Duodenal mucosa (tissue), 2 donors: ENCODE data around the gene OR2T8.

Experiments
- H3K27ac ChIP-seq: one replicate; pipeline ENCODE4 v1.7.0; 2013; ENCODE audit warnings: low read depth, low read length
- H3K27me3 ChIP-seq, 2 donors: one replicate each; pipeline ENCODE4 v1.7.0; 2013; ENCODE audit warnings: low read length in 2 of 2, control low read depth in 1 of 2; ENCODE audit not compliant: insufficient read depth in 2 of 2, control insufficient read depth in 1 of 2
- H3K36me3 ChIP-seq, 2 donors: one replicate each; pipeline ENCODE4 v1.7.0; 2013; ENCODE audit warnings: low read length in 2 of 2, control low read depth in 1 of 2; ENCODE audit not compliant: insufficient read depth in 2 of 2, control insufficient read depth in 1 of 2
- H3K4me1 ChIP-seq, 2 donors: one replicate each; pipeline ENCODE4 v1.7.0; 2013; ENCODE audit warnings: low read length in 2 of 2, control low read depth in 1 of 2; ENCODE audit not compliant: insufficient read depth in 2 of 2, control insufficient read depth in 1 of 2
- H3K4me3 ChIP-seq, 2 donors: one replicate each; pipeline ENCODE4 v1.7.0; 2013; ENCODE audit warnings: low read length in 2 of 2, low read depth in 1 of 2
- H3K9ac ChIP-seq, 2 donors: one replicate each; pipeline ENCODE4 v1.7.0; 2013; ENCODE audit warnings: low read length in 2 of 2, low read depth in 1 of 2
- H3K9me3 ChIP-seq, 2 donors: one replicate each; pipeline ENCODE4 v1.7.0; 2013; ENCODE audit warnings: low read length in 2 of 2, control low read depth in 1 of 2; ENCODE audit not compliant: control insufficient read depth in 1 of 2

OR2T8 gene

DNA sequence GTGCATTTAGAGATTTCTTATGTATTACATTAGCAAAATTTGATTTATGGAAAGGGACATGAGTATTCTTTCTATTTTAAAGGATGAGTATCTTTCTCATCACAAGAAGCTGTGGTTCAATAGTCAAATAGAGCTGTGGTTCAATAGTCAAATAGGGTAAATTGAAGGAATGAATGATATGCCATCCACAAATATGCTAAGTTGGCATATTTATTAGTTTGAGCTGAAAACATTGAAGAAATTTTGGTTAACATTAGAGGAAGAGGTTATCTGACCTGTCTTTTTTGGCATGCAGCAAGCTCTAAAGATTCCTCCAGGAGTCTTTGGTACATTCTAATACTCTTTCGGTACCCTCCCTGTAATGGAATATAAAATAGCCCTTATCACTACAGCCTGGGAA, 33.4 kb downstream of the OR2T8 start:
- Histone ChIP-seq H3K4me1 (no peaks in the 10 kb centered on the region), H3K4me3 (no peak overlapping the region), H3K36me3 (no peaks in the 10 kb centered on the region), H3K27me3 (no peaks in the 10 kb centered on the region), H3K27ac (no peak overlapping the region), H3K9me3 (no peaks in the 10 kb centered on the region), H3K9ac (no peak overlapping the region)

DNA sequence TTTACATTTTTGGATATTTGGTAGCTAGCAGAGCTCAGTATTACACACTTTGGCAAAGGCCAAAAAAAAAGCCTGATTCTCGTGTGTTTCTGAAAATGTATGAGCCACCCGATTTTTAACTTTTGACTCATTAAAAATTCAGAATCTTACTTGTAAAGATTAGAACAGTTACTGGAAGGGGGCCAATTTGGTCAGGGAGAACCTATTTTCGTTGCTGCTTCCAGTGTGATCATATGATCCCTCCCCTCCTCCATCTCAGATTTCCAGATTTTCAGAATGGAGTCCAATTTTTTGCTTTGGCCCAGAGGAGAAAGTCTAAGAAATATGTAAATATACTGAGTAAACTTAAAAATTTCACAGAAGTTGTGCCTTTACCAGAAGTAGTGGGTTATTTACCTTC, 41.7 kb downstream of the OR2T8 start:
- Histone ChIP-seq H3K36me3 (no peaks in the 10 kb centered on the region), H3K4me1 (no peaks in the 10 kb centered on the region), H3K9me3 (no peaks in the 10 kb centered on the region), H3K27ac (no peak overlapping the region), H3K9ac (no peak overlapping the region), H3K4me3 (no peak overlapping the region), H3K27me3 (no peaks in the 10 kb centered on the region)

GRCh38 chr1:247962911-247963588, 43.0 kb downstream of the OR2T8 start:
- H3K36me3 ChIP-seq, result no peaks in the 10 kb centered on the region
- no peak overlapping the region for H3K9ac ChIP-seq
- H3K27me3 ChIP-seq, result no peaks in the 10 kb centered on the region
- H3K9me3 ChIP-seq, result no peaks in the 10 kb centered on the region
- H3K27ac ChIP-seq, result no peak overlapping the region
- H3K4me1 ChIP-seq, result no peaks in the 10 kb centered on the region
- no peak overlapping the region for H3K4me3 ChIP-seq

GRCh38 chr1:247964933-247965332, 44.9 kb downstream of the OR2T8 start, which contains the start of gene OR2AK2:
Gene OR2AK2 (plus strand): TSS chr1:247965233. CDS start chr1:247965377, 144 bp downstream.
- Histone ChIP-seq H3K9ac (no peak within 1 kb of the TSS), H3K36me3 (no peaks in the 10 kb centered on the region), H3K4me3 (no peak within 1 kb of the TSS), H3K27ac (no peak within 1 kb of the TSS), H3K4me1 (no peaks in the 10 kb centered on the region), H3K9me3 (peaks cover 0 to 6% of the 10 kb centered on the region in 2 donors), H3K27me3 (no peaks in the 10 kb centered on the region)

DNA sequence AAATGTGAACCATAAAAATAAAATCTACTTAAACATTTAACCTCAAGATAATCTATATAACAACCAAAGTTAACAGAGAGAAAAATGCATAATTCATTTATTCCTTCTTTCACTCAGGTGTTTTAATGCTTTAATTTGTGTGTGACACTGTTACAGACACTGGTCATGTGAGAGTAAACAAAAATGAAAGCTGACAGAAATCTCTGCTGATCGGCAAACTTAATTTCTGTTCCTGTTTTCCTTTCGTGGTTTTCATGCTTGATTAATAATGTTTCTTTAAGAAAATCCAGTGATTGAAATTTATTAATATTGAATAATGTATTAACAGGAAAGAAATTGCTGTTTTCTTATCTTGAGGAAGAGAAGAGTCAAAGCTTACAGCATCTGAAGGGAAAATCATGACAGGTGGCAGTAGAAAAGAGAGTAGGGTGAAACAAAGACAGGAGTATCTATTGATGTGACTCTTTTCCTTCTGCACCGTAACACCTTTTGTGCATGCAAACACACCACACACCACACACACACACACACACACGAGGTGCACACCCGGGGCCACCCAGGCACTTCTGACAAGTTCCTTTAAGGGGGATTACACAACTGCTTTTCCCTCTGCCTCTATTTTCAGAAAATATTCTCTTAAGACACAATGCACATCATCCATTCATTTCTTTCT, 46.6 kb downstream of the OR2T8 start:
- no peaks in the 10 kb centered on the region for H3K4me1 ChIP-seq
- peaks cover 0 to 6% of the 10 kb centered on the region in 2 donors for H3K9me3 ChIP-seq
- no peak overlapping the region for H3K27ac ChIP-seq
- H3K27me3 ChIP-seq, result no peaks in the 10 kb centered on the region
- H3K4me3 ChIP-seq, result no peak overlapping the region
- H3K36me3 ChIP-seq, result no peaks in the 10 kb centered on the region
- H3K9ac ChIP-seq, result no peak overlapping the region
